Loucy (cell line): ENCODE measurements around the gene CISTR.

Source experiments
- EZH2phosphoT487 ChIP-seq: fragments of 200-600 bp; IDR thresholded peaks from 2 replicates; pipeline ENCODE4 v1.6.1; 2018; ENCODE audit warnings: antibody characterized with exemption, mild to moderate bottlenecking, moderate library complexity, borderline replicate concordance
- TF ChIP-seq, protein P1 (sequence below): fragments of 200-600 bp; sonication (generic); conservative IDR thresholded peaks from 2 replicates; pipeline ENCODE4 v1.5.1; 2014; ENCODE audit warnings: mild to moderate bottlenecking, antibody characterized with exemption, low read length

- TF ChIP-seq, protein P1, sequence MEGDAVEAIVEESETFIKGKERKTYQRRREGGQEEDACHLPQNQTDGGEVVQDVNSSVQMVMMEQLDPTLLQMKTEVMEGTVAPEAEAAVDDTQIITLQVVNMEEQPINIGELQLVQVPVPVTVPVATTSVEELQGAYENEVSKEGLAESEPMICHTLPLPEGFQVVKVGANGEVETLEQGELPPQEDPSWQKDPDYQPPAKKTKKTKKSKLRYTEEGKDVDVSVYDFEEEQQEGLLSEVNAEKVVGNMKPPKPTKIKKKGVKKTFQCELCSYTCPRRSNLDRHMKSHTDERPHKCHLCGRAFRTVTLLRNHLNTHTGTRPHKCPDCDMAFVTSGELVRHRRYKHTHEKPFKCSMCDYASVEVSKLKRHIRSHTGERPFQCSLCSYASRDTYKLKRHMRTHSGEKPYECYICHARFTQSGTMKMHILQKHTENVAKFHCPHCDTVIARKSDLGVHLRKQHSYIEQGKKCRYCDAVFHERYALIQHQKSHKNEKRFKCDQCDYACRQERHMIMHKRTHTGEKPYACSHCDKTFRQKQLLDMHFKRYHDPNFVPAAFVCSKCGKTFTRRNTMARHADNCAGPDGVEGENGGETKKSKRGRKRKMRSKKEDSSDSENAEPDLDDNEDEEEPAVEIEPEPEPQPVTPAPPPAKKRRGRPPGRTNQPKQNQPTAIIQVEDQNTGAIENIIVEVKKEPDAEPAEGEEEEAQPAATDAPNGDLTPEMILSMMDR: no peak
- TF ChIP-seq EZH2phosphoT487: no peak
Measured at GRCh38 chr12:53781228-53781801, 29.5 kb upstream of the CISTR start.
